Hepatocyte (in vitro differentiated cells): Measurements from ENCODE around the gene SLC10A1. TPM values are rescaled to one million over a fixed set of nuclear protein-coding genes. Genes with fewer than 3 reads are reported as not detected.

Source experiments
- DNase-seq: peaks from one replicate; pipeline ENCODE4 v3.0.0-alpha.2; 2016; ENCODE audit warnings: low spot score
- H2AFZ ChIP-seq: fragments of 200-600 bp; sonication (generic); 2 replicates; pipeline ENCODE4 v1.6.0; 2016; ENCODE audit warnings: antibody characterized with exemption, mild to moderate bottlenecking
- H3K27ac ChIP-seq: fragments of 200-600 bp; sonication (generic); 2 replicates; pipeline ENCODE4 v1.5.1; 2016; ENCODE audit warnings: mild to moderate bottlenecking
- H3K27me3 ChIP-seq: fragments of 200-600 bp; sonication (generic); 2 replicates; pipeline ENCODE4 v1.6.1; 2016
- H3K36me3 ChIP-seq: fragments of 200-600 bp; sonication (generic); replicated peaks from 2 replicates; pipeline ENCODE4 v1.5.1; 2016; ENCODE audit warnings: low read depth; ENCODE audit not compliant: insufficient read depth
- H3K4me1 ChIP-seq: fragments of 200-600 bp; sonication (generic); 2 replicates; pipeline ENCODE4 v1.5.1; 2016; ENCODE audit warnings: mild to moderate bottlenecking, moderate library complexity; ENCODE audit not compliant: insufficient read depth
- H3K4me2 ChIP-seq: fragments of 200-600 bp; sonication (generic); 2 replicates; pipeline ENCODE4 v1.6.0; 2016
- H3K4me3 ChIP-seq: fragments of 200-600 bp; sonication (generic); 2 replicates; pipeline ENCODE4 v1.5.1; 2016; ENCODE audit warnings: mild to moderate bottlenecking
- H3K79me2 ChIP-seq: fragments of 200-600 bp; sonication (generic); 2 replicates; pipeline ENCODE4 v1.6.0; 2017; ENCODE audit warnings: mild to moderate bottlenecking
- H3K9me2 ChIP-seq: fragments of 200-600 bp; sonication (generic); replicated peaks from 2 replicates; pipeline ENCODE4 v1.6.0; 2017; ENCODE audit warnings: mild to moderate bottlenecking; ENCODE audit not compliant: insufficient read depth
- H3K9me3 ChIP-seq: fragments of 200-600 bp; sonication (generic); 2 replicates; pipeline ENCODE4 v1.5.1; 2016; ENCODE audit warnings: low read depth, mild to moderate bottlenecking
- H4K20me1 ChIP-seq: fragments of 200-600 bp; sonication (generic); 2 replicates; pipeline ENCODE4 v1.6.0; 2016; ENCODE audit warnings: mild to moderate bottlenecking; ENCODE audit not compliant: insufficient read depth, poor library complexity, severe bottlenecking
- CTCF ChIP-seq: fragments of 200-600 bp; sonication (generic); IDR thresholded peaks from 2 replicates; pipeline ENCODE4 v1.5.1; 2016; ENCODE audit warnings: antibody characterized with exemption, mild to moderate bottlenecking; ENCODE audit not compliant: poor library complexity
- EZH2 ChIP-seq: fragments of 200-600 bp; sonication (generic); IDR thresholded peaks from 2 replicates; pipeline ENCODE4 v1.6.1; 2016; ENCODE audit warnings: antibody characterized with exemption, mild to moderate bottlenecking, borderline replicate concordance
- EZH2phosphoT487 ChIP-seq: fragments of 200-600 bp; sonication (generic); IDR thresholded peaks from one replicate; pipeline ENCODE4 v1.6.1; 2018; ENCODE audit warnings: antibody characterized with exemption, mild to moderate bottlenecking, low read depth, moderate library complexity; ENCODE audit not compliant: unreplicated experiment, severe bottlenecking
- WGBS: methylation state at CpG from one replicate; pipeline ENCODE4 v1.1.6; 2016; ENCODE audit warnings: low lambda C conversion rate; ENCODE audit errors: missing lambda C conversion rate; 5-methylcytosine and 5-hydroxymethylcytosine counted together
- polyA plus RNA-seq: library from polyadenylated mRNA; unstranded; fragments of >200 nt; fragmentation: Nextera tagmentation; extraction: Ambion mirVana; gene quantifications from 2 replicates; pipeline ENCODE4 v1.2.1, GENCODE V29; 2016
- total RNA-seq: library from RNA; depleted of rRNA; stranded (reverse); fragments of >200 nt; gene quantifications from 2 replicates; pipeline ENCODE4 v1.2.3, GENCODE V29; 2014

SLC10A1 gene
- total and polyA plus RNA-seq, 2 experiments from 2014 or later: 2.9 to 3.0 TPM

DNA sequence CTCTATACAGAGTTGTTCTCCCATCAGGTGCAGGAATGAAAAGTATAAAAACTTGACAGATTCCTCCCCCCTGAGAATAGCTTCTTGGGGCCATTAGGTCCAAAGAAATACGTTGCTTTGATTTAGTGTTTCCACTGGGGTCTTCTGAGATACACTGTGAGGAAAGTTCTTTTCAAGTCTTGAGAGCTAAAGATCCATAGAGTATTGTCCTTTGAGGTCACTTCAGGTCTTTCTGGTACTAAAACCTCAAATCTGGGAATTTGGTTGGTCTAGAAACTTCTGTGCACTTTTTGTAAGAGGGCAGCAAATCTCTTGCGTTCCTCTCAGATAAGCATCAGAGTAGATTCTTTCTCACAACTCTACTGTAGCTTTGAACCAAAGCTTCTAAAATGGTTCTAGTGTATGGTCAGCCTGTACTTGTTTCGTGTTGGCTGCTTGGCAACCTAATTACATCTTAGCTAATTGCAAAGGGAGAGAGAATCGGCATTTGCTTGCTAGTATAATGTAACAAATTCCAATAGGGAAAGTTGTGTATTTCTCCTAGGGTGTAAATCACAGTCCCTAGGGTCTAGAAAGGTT, 20.1 kb downstream of the SLC10A1 start:
- Histone ChIP-seq H3K79me2 (peaks cover 5% of the 10 kb centered on the region), H3K27ac (no peak overlapping the region), H3K4me3 (no peak overlapping the region), H3K9me3 (no peaks in the 10 kb centered on the region), H3K4me2 (no peak overlapping the region), H4K20me1 (peaks cover 20% of the 10 kb centered on the region), H3K27me3 (no peaks in the 10 kb centered on the region), H2AFZ (no peak overlapping the region), H3K36me3 (no peaks in the 10 kb centered on the region), H3K4me1 (no peaks in the 10 kb centered on the region), H3K9me2 (no peaks in the 10 kb centered on the region)
- 94% methylated on average over 4 of the region's 4 CpGs for WGBS
- no peak for TF ChIP-seq CTCF
- no peak for TF ChIP-seq EZH2phosphoT487
- TF ChIP-seq EZH2: no peak
- no peak for DNase-seq

DNA sequence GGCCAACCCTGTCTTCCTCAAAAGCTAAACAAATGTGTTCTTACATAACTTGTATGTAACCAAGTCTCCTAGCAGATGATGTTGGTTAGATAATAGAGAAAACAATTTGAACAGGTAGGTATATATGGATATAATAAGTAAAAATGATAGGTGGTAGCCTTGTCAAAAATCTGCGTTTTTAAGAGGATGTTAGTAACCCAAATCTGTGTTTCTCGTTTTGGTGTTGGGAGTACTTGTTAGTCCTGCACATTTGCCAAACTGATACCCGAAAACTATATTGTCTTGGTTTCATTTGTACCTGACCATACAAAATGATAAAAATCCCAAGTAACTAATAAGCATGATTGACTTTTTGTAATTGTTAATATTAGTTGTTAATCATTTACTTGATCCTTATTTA, 22.0 kb downstream of the SLC10A1 start:
- no peak for DNase-seq
- H3K36me3 ChIP-seq: peaks cover 12% of the 10 kb centered on the region
- H3K27me3 ChIP-seq: no peaks in the 10 kb centered on the region
- H3K9me3 ChIP-seq: no peaks in the 10 kb centered on the region
- peaks cover 2% of the 10 kb centered on the region for H3K4me1 ChIP-seq
- H3K27ac ChIP-seq: no peak overlapping the region
- 95% methylated on average over 3 of the region's 3 CpGs for WGBS
- H3K9me2 ChIP-seq: no peaks in the 10 kb centered on the region
- H3K79me2 ChIP-seq: peaks cover 25% of the 10 kb centered on the region
- peaks cover 40% of the 10 kb centered on the region for H4K20me1 ChIP-seq
- no peak for TF ChIP-seq EZH2
- no peak for TF ChIP-seq EZH2phosphoT487
- no peak for TF ChIP-seq CTCF
- H3K4me2 ChIP-seq: no peak overlapping the region
- no peak overlapping the region for H2AFZ ChIP-seq
- H3K4me3 ChIP-seq: no peak overlapping the region

DNA sequence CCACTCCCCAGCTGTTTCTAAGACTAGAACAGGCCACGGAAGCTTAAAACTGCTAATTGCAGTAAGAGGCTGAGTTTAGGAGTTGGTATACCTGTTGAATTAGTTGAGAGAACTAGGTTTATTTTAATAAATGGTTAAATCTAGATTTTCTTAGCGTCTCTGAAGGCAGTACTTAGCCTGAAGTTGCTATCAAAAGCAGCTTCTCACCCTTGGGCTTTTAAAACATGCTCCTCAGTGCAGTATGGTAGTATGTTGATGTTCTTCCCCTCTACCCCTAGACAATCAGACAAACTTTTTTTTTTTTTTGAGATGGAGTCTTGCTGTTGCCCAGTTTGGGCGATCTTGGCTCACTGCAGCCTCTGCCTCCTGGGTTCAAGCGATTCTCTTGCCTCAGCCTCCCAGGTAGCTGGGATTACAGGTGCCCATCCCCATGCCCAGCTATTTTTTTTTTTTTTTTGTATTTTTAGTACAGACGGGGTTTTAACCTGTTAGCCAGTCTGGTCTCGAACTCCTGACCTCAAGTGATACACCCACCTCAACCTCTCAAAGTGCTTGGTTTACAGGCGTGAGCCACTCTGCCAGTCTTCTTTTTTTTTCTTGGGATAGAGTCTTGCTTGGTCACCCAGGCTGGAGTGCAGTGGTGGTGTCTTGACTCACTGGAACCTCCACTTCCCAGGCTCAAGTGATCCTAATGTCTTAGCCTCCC, 23.3 kb downstream of the SLC10A1 start:
- no peak overlapping the region for H2AFZ ChIP-seq
- no peaks in the 10 kb centered on the region for H3K27me3 ChIP-seq
- 98% methylated on average over 7 of the region's 7 CpGs for WGBS
- DNase-seq: no peak
- no peak overlapping the region for H3K4me3 ChIP-seq
- H3K4me2 ChIP-seq: no peak overlapping the region
- peaks cover 10% of the 10 kb centered on the region for H3K4me1 ChIP-seq
- no peaks in the 10 kb centered on the region for H3K9me2 ChIP-seq
- no peak overlapping the region for H3K27ac ChIP-seq
- H3K79me2 ChIP-seq: peaks cover 38% of the 10 kb centered on the region
- H3K36me3 ChIP-seq: peaks cover 17% of the 10 kb centered on the region
- peaks cover 53% of the 10 kb centered on the region for H4K20me1 ChIP-seq
- no peak for TF ChIP-seq EZH2phosphoT487
- no peak for TF ChIP-seq EZH2
- TF ChIP-seq CTCF: no peak
- H3K9me3 ChIP-seq: no peaks in the 10 kb centered on the region
